Thoracic aorta (tissue), 2 donors: ENCODE measurements around the gene GID4. TPM values are rescaled to one million over a fixed set of nuclear protein-coding genes. Genes with fewer than 3 reads are reported as not detected.

ENCODE experiments used
- ATAC-seq: fragments of 150-250 bp; one replicate; pipeline ENCODE4 v1.8.0; 2017; ENCODE audit warnings: low read depth; ENCODE audit not compliant: insufficient number of reproducible peaks, low FRiP score
- DNase-seq: peaks from one replicate; pipeline ENCODE4 v3.0.0-alpha.2; 2020; ENCODE audit warnings: low spot score
- H3K27ac ChIP-seq, 2 donors: fragments of 200-600 bp; sonication (generic); 1 replicate in 1 of 2; 2 replicates in 1 of 2; pipeline ENCODE4 v1.5.1; 2016; ENCODE audit warnings: mild to moderate bottlenecking in 2 of 2, moderate library complexity in 2 of 2
- H3K27me3 ChIP-seq: fragments of 200-600 bp; sonication (generic); replicated peaks from 2 replicates; pipeline ENCODE4 v1.6.0; 2016; ENCODE audit warnings: mild to moderate bottlenecking; ENCODE audit not compliant: insufficient read depth
- H3K36me3 ChIP-seq: fragments of 200-600 bp; sonication (generic); one replicate; pipeline ENCODE4 v1.5.1; 2016
- H3K4me1 ChIP-seq, 2 donors: fragments of 200-600 bp; sonication (generic); 1 replicate in 1 of 2; 2 replicates in 1 of 2; pipeline versions ENCODE4 v1.5.1 to v1.6.0; 2016; ENCODE audit warnings: low read depth in 2 of 2, mild to moderate bottlenecking in 1 of 2; ENCODE audit not compliant: control insufficient read depth in 1 of 2
- H3K4me3 ChIP-seq: fragments of 200-600 bp; sonication (generic); 2 replicates; pipeline ENCODE4 v1.5.1; 2016; ENCODE audit warnings: mild to moderate bottlenecking
- H3K9me3 ChIP-seq: fragments of 200-600 bp; sonication (generic); 2 replicates; pipeline ENCODE4 v1.5.1; 2016
- total RNA-seq, 2 donors: library from RNA; depleted of rRNA; stranded (reverse); fragments of >200 nt; gene quantifications; one replicate each; pipeline versions ENCODE4 v1.1.0 to v1.2.3, GENCODE V29; 2016
- TF ChIP-seq, protein P1 (sequence below): fragments of 200-600 bp; sonication (generic); IDR thresholded peaks from one replicate; pipeline ENCODE4 v1.5.1; 2019; ENCODE audit warnings: antibody characterized with exemption

Gene GID4
- total RNA-seq, 2 donors from 2014 or later, result 13.5 to 16.4 TPM

DNA sequence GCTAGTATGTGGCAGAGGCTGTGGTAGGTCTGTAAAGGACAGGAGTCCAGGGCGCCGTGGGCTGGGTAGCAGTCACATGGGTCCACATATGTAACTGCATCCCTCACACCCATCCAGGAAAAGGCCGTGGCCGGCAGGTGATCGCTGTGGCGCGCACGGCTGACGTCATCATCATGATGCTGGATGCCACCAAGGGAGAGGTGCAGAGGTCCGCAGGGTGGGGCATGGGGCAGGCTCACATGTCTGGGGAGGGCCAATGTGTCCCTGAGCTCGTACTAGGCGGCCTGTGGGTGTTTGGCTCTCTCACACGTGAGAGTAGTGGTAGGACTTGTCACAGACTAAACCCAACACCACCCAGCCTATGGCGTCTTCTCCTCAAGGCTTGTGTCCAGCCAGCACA is 60.3 kb downstream of the GID4 start:
- no peak overlapping the region for H3K27ac ChIP-seq
- H3K9me3 ChIP-seq, result no peaks in the 10 kb centered on the region
- no peaks in the 10 kb centered on the region for H3K27me3 ChIP-seq
- TF ChIP-seq, protein P1, sequence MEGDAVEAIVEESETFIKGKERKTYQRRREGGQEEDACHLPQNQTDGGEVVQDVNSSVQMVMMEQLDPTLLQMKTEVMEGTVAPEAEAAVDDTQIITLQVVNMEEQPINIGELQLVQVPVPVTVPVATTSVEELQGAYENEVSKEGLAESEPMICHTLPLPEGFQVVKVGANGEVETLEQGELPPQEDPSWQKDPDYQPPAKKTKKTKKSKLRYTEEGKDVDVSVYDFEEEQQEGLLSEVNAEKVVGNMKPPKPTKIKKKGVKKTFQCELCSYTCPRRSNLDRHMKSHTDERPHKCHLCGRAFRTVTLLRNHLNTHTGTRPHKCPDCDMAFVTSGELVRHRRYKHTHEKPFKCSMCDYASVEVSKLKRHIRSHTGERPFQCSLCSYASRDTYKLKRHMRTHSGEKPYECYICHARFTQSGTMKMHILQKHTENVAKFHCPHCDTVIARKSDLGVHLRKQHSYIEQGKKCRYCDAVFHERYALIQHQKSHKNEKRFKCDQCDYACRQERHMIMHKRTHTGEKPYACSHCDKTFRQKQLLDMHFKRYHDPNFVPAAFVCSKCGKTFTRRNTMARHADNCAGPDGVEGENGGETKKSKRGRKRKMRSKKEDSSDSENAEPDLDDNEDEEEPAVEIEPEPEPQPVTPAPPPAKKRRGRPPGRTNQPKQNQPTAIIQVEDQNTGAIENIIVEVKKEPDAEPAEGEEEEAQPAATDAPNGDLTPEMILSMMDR, result no peak
- no peak for DNase-seq
- H3K4me1 ChIP-seq, result no peaks in the 10 kb centered on the region
- peaks cover 40% of the 10 kb centered on the region for H3K36me3 ChIP-seq
- ATAC-seq, result no peak
- no peak overlapping the region for H3K4me3 ChIP-seq

DNA sequence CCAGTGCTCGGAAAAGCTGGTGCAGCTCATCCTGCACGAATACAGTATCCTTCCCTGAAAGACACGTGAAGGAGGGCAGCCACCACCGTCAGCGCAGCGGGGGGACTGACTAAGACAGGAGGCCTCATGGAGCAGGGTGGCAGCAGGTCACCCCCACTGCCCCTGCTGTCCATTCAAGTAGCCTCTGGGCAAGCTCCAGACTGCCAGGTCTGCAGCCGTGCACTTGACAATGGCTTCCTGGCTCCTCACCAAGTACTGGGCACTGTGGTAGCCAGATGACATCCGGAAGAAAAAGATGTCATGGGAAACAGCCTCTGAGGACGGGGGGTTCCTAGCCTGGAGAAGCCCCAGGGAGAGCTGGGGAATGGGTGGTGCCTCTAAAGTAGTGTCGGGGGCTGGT is 61.4 kb downstream of the GID4 start:
- H3K36me3 ChIP-seq, result peaks cover 46% of the 10 kb centered on the region
- H3K4me1 ChIP-seq, result no peaks in the 10 kb centered on the region

DNA sequence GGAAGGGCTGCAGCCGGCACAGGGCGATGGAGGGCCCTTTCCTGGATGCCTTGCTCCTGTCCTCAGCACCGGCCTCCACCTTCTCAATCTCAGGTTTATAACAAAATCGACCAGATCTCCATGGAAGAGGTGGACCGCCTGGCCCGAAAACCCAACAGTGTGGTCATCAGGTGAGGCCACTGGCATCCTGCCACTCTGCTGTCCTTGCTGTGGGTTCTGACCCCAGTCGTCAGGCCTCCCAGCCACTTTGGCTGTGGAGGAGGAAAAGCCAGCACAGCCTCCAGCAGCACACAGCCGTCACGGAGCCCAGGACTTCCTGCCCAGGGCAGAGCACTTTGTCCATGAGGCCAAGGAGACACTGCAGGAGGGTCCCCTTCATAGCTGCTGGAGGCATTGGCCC is 62.6 kb downstream of the GID4 start:
- no peak overlapping the region for H3K4me3 ChIP-seq
- H3K4me1 ChIP-seq, result no peaks in the 10 kb centered on the region
- no peaks in the 10 kb centered on the region for H3K9me3 ChIP-seq
- H3K36me3 ChIP-seq, result peaks cover 52% of the 10 kb centered on the region
- ATAC-seq (no peak), DNase-seq (no peak)
- H3K27me3 ChIP-seq, result no peaks in the 10 kb centered on the region
- H3K27ac ChIP-seq, result no peak overlapping the region
- TF ChIP-seq, protein P1, result no peak

More for the DNA sequence above, 61.4 kb downstream of the GID4 start:
- TF ChIP-seq, protein P1, result no peak
- Histone ChIP-seq H3K27ac (no peak overlapping the region), H3K27me3 (no peaks in the 10 kb centered on the region), H3K4me3 (no peak overlapping the region), H3K9me3 (no peaks in the 10 kb centered on the region)
- ATAC-seq (no peak), DNase-seq (no peak)

DNA sequence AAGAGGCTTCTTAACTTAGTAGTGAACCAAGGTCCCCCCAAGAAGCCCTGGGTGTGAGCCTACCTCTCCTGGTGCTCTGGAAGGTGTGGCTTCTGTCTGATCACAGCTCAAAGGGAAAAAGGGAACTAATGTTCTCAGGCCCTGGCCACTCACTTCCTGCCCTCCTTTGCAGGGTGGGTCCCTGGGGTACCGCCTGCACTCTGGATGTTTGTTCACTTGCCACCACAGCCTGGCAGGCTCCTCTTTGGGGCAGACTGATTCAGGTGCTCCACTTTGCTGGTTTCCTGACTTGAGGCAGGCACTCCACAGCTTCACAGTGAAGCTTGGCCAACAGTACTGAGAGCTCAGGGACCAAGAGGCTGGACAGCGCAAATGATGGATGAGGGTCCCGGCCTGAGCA is 63.4 kb downstream of the GID4 start:
- no peaks in the 10 kb centered on the region for H3K27me3 ChIP-seq
- DNase-seq, result no peak
- no peaks in the 10 kb centered on the region for H3K4me1 ChIP-seq
- H3K4me3 ChIP-seq, result no peak overlapping the region
- TF ChIP-seq, protein P1, result no peak
- peaks cover 47% of the 10 kb centered on the region for H3K36me3 ChIP-seq
- H3K27ac ChIP-seq, result no peak overlapping the region
- no peak for ATAC-seq
- no peaks in the 10 kb centered on the region for H3K9me3 ChIP-seq

DNA sequence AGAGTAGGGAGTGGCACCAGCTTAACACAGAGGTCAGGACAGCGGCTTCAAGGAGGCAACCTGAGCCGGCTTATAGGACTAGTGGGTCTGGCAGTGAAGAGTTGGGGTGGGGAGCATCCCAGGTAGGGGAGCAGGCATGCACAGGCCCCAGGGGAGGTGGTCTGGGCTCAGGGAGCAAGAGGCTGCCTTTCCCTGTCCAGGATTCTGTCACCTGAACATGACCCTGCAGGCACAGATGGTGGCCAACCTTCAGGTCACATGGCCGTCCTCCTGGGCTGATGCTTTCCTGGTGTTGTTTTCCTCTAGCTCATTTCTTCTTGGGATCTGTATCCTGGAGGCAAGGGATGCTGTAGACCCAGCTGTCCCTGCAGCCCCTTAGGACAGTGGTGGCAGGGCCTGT is 65.8 kb downstream of the GID4 start:
- H3K36me3 ChIP-seq, result peaks cover 29% of the 10 kb centered on the region
- H3K9me3 ChIP-seq, result no peaks in the 10 kb centered on the region
- no peaks in the 10 kb centered on the region for H3K4me1 ChIP-seq
- DNase-seq (no peak), ATAC-seq (no peak)
- no peak overlapping the region for H3K27ac ChIP-seq
- H3K27me3 ChIP-seq, result no peaks in the 10 kb centered on the region
- TF ChIP-seq, protein P1, result no peak
- H3K4me3 ChIP-seq, result no peak overlapping the region
